Measurements from ENCODE around the gene ENOSF1.
"Not testable (repeated sequence)": the region's sequence is repeated elsewhere in the genome, so short reads cannot be mapped to it uniquely, and the experiment has no call there.

ENOSF1 gene

GRCh38 chr18:708096-708495 lies 4.3 kb downstream of the ENOSF1 start:
- no peak for DNase-seq (ENCODE audit: low read depth in 2 of 2, low spot score in 1 of 2)

DNA sequence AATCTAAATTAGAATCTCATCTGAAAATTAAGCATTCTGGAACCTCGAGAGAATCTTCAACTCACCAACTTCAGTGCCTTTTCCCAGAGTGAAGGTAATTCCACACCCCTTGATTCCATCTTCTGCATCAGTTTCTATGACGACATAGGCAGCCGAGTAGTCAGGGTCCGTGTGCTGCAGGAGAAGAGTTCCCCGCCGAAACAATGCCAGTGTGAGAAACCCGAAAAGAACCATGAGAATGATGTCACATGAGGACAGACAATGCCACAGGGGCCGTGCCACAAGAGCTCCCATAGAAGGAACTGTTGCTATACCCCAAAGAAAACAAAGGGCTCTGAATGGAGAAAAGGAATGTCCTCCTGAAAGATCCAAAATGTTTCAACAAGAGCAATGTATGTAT lies 6.0 kb downstream of the ENOSF1 start:
- no peak for DNase-seq (ENCODE audit: low read depth in 2 of 2, low spot score in 1 of 2)

GRCh38 chr18:703213-703967 lies 9.0 kb downstream of the ENOSF1 start:
- DNase-seq (ENCODE audit: low read depth in 2 of 2, low spot score in 1 of 2), result no peak

DNA sequence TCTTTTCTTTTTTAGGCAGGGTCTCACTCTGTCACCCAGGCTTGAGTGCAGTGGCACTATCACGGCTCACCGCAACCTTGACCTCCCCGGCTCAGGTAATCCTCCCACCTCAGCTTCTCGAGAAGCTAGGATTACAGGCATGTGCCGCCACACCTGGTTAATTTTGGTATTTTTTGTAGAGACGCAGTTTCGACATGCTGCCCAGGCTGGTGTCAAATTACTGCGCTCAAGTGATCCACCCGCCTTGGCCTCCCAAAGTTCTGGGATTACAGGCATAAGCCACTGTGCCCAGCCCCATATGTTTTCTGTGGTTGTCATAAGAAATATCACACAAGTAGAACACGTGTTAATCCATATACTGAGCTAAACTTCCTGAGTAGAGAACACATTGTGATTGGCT lies 14.6 kb downstream of the ENOSF1 start:
- DNase-seq (ENCODE audit: low read depth in 2 of 2, low spot score in 1 of 2), result no peak

GRCh38 chr18:697012-697411 lies 15.4 kb downstream of the ENOSF1 start:
- DNase-seq (ENCODE audit: low read depth in 2 of 2, low spot score in 1 of 2), result no peak

- DNase-seq (ENCODE audit: low read depth in 2 of 2, low spot score in 1 of 2), result no peak
Measured at GRCh38 chr18:693466-694187, 18.8 kb downstream of the ENOSF1 start.

- DNase-seq (ENCODE audit: low read depth in 2 of 2, low spot score in 1 of 2), result no peak
Measured at GRCh38 chr18:692824-693223, 19.6 kb downstream of the ENOSF1 start.

DNA sequence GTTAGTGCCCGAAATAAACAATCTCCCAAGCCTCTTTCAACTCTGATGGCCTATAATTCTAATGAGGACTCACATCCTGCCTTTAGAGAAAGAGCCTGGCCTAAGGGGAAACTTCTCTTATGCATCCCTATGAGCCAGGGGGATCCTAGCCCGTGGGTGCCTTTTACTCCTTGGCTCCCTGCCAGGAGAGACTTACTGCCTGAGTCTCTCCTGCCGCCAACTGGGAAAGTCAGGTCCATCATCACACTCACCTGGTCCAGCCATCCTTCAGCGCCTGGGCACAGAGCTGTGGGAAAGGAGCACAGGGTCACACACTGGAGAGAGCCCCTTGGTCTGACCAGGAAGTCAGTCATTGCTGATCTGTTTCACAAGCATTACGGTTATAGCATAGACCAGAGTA lies 24.1 kb downstream of the ENOSF1 start:
- no peak for DNase-seq (ENCODE audit: low read depth in 2 of 2, low spot score in 1 of 2)

GRCh38 chr18:686339-687111 lies 25.9 kb downstream of the ENOSF1 start:
- no peak for DNase-seq (ENCODE audit: low read depth in 2 of 2, low spot score in 1 of 2)

GRCh38 chr18:685438-685837 lies 27.0 kb downstream of the ENOSF1 start:
- DNase-seq (ENCODE audit: low read depth in 2 of 2, low spot score in 1 of 2), result no peak

DNA sequence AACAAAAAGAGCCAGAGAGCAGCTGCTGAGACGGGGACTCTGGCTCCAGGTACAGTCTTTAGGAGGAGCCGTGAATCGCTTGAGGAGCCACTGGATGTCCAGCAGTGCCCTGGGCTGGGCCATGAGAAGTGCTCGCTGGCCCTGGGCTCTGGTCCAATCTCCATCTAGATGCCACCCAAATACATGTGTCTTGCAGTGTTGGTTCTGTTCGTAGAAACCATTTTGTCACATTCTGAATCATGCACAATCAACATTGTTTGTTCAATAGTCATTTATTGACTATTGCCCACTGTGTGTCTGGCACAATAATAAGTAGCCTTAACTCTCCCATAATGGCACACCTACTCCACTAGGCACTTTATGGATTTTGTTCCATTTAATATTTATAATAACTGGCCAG lies 28.9 kb downstream of the ENOSF1 start:
- no peak for DNase-seq (ENCODE audit: low read depth in 2 of 2, low spot score in 1 of 2)

DNA sequence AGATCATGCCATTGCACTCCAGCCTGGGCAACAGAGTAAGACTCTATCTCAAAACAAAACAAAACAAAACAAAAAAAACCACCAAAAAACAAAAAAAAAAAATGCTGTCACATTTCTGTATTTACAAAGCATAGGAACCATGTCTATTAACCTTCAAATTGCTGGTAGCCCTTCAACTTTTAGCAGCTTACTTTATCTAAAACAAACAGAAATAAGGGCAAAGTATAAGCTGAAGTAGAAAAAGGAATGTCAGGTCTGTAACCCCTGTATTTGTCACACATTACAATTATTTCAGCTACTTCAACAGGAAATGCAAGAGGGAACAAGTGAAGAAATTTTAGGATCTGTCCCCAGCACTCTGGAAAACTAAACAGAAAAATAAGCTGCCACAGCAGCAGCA lies 29.6 kb downstream of the ENOSF1 start:
- DNase-seq (ENCODE audit: low read depth in 2 of 2, low spot score in 1 of 2), result no peak

DNA sequence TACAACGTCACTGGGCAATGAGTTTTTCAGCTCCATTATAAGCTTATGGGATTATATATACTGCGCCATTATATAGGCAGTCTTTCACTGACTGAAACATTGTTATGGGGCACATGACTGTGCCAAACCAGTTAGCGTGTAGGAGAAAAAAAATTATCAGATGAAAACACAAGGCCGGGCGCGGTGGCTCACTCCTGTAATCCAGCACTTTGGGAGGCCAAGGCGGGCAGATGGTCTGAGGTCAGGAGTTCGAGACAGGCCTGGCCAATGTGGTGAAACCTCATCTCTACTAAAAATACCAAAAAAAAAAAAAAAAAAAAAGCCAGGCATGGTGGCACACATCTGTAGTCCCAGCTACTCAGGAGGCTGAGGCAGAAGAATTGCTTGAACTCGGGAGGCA lies 30.0 kb downstream of the ENOSF1 start:
- not testable (repeated sequence) for DNase-seq (ENCODE audit: low read depth in 2 of 2, low spot score in 1 of 2)

DNA sequence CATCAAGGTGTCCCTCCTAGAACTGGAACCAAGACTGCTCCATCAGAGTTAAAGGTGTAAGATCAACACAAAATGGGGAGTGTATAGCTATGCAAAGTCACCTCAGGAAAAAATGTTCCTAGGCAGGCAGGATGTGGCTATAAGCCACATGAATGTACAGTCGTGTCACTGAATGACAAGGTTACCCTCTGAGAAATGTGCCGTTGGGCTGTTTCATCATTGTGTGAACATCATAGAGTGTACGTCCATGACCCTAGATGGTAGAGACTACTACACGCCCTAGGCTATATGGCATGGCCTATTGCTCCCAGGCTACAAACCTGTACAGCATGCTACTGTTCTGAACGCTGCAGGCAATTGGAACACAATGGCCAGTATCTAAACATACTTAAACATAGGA lies 30.4 kb downstream of the ENOSF1 start:
- DNase-seq (ENCODE audit: low read depth in 2 of 2, low spot score in 1 of 2), result no peak

DNA sequence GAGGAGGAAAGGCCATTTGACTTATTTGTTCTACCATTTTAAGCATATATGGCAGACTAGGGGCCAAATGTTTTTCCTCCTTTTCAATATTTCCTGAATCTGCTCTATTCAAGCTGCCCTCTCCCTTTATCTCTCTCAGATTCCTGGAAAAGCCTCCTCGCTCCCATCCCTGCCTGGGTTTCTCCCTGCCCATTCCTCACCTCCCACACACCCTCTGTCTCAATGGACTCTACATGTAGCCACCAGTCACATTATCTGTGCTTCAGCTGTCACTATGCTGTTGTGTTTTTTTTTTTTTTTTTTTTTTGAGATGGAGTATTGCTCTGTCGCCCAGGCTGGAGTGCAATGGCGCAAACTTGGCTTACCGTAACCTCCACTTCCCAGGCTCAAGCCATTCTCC lies 32.0 kb downstream of the ENOSF1 start:
- no peak for DNase-seq (ENCODE audit: low read depth in 2 of 2, low spot score in 1 of 2)

DNA sequence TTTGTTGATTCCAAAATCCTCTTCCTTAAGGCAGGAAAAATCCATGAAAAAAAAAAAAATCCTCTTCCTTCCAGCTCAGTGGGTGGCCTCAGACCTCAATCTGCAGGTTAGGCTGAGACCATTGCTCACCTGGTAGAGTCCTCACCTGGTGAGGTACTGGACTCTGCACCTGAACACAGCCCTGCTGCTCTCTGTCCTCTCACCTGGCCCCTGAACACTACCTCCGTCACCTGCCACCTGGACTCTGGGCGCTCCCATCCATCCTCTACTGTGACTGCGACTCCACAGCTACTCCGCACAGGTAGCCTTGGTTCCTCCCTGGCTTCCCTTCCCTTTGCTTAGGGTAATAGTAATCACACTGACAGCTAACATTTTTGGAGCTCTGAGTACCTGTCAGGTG lies 32.9 kb downstream of the ENOSF1 start:
- DNase-seq (ENCODE audit: low read depth in 2 of 2, low spot score in 1 of 2), result no peak

DNA sequence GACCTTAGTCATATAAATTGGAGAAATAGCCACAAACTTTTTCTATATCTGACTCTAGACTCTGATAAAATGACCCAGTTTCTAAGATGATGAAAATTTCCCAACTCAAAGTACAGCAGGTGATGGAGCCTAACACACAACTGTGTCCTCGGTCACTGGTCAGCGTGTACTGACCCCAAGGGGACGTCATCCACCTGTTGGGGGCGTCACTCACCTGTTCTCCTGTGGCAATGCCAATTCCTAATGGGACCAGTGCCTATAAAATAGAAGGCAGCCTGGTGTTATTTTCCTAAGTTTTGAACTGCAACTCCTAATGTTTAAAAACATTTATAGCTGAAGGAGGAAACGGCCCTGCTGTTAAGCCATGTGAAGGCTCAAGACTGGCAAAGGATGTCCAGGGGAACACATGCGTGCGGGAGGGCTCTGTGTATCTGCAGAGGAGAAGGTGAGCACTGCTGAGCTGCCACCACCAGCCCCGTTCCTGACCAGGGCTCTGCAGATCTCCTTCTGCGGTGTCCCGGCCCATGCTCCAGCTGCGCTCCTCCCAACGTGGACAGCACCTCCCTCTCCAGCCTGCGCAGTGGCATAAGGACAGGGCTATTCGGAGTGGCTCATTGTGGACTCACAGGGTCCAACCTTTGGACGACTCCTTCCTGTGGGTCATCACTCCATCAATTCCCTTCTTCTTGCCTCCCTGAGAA lies 33.8 kb downstream of the ENOSF1 start:
- no peak for DNase-seq (ENCODE audit: low read depth in 2 of 2, low spot score in 1 of 2)

- no peak for DNase-seq (ENCODE audit: low read depth in 2 of 2, low spot score in 1 of 2)
Measured at GRCh38 chr18:677951-678381, 34.5 kb downstream of the ENOSF1 start.

DNA sequence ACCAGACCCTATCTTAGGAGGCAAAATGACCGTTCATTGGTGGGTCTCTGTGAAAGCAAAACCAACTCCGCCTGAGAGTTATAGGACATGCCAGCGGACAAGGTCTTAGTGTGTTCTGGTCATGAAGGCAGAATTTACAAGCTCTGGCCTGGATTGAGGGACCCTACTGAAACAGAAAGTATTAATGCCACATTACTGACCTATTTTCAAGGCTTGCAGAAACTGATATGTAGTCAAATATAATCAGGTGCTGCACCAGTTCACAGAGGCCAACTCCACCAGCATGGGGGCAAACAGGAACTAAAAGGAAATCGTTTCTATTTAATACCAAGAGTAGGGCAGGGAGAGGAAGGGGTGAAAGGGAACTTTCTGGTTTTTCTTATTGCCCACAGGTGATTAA lies 35.3 kb downstream of the ENOSF1 start:
- no peak for DNase-seq (ENCODE audit: low read depth in 2 of 2, low spot score in 1 of 2)

- DNase-seq (ENCODE audit: low read depth in 2 of 2, low spot score in 1 of 2), result no peak
Measured at GRCh38 chr18:676736-677135, 35.7 kb downstream of the ENOSF1 start.

DNA sequence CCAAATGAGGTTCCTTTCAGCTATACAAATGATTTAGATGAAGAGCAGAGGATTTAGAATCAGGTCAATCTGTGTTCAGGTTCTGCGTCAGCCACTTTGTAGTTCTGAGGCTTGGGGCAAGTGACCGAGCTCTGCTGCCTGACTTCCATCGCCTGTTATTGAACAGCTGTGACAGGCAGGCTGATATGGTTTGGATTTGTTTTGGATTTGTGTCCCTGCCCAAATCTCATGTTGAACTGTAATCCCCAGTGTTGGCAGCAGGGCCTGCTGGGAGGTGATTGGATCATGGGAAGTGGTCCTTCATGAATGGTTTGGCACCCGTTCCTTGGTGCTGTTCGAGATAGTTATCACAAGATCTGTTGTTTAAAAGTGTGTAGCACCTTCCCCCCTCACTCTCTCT lies 36.4 kb downstream of the ENOSF1 start:
- DNase-seq (ENCODE audit: low read depth in 2 of 2, low spot score in 1 of 2), result no peak
